ENCODE results near the gene TMEM163.

- TF ChIP-seq, protein P1, sequence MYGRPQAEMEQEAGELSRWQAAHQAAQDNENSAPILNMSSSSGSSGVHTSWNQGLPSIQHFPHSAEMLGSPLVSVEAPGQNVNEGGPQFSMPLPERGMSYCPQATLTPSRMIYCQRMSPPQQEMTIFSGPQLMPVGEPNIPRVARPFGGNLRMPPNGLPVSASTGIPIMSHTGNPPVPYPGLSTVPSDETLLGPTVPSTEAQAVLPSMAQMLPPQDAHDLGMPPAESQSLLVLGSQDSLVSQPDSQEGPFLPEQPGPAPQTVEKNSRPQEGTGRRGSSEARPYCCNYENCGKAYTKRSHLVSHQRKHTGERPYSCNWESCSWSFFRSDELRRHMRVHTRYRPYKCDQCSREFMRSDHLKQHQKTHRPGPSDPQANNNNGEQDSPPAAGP (tag by site-specific recombination; IDR thresholded peaks at IDR 0.05), result no peak
- TF ChIP-seq ZNF501 (tag by site-specific recombination; IDR thresholded peaks at IDR 0.05), result no peak
- TF ChIP-seq, protein P2, sequence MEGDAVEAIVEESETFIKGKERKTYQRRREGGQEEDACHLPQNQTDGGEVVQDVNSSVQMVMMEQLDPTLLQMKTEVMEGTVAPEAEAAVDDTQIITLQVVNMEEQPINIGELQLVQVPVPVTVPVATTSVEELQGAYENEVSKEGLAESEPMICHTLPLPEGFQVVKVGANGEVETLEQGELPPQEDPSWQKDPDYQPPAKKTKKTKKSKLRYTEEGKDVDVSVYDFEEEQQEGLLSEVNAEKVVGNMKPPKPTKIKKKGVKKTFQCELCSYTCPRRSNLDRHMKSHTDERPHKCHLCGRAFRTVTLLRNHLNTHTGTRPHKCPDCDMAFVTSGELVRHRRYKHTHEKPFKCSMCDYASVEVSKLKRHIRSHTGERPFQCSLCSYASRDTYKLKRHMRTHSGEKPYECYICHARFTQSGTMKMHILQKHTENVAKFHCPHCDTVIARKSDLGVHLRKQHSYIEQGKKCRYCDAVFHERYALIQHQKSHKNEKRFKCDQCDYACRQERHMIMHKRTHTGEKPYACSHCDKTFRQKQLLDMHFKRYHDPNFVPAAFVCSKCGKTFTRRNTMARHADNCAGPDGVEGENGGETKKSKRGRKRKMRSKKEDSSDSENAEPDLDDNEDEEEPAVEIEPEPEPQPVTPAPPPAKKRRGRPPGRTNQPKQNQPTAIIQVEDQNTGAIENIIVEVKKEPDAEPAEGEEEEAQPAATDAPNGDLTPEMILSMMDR (tag by site-specific recombination; IDR thresholded peaks at IDR 0.05), result no peak
- TF ChIP-seq SCRT2 (tag by site-specific recombination; IDR thresholded peaks at IDR 0.05), result no peak
- no peak for TF ChIP-seq ZNF600 (tag by site-specific recombination; IDR thresholded peaks at IDR 0.05)
- TF ChIP-seq ZNF280C (tag by site-specific recombination; IDR thresholded peaks at IDR 0.05), result no peak
Observed at GRCh38 chr2:134504586-134505336, 214.0 kb downstream of the TMEM163 start.
